Measurements from ENCODE around the gene STARD3.
A peak's percentile ranks its signal among the peaks of the same experiment; 100 is the strongest.

The STARD3 gene

DNA sequence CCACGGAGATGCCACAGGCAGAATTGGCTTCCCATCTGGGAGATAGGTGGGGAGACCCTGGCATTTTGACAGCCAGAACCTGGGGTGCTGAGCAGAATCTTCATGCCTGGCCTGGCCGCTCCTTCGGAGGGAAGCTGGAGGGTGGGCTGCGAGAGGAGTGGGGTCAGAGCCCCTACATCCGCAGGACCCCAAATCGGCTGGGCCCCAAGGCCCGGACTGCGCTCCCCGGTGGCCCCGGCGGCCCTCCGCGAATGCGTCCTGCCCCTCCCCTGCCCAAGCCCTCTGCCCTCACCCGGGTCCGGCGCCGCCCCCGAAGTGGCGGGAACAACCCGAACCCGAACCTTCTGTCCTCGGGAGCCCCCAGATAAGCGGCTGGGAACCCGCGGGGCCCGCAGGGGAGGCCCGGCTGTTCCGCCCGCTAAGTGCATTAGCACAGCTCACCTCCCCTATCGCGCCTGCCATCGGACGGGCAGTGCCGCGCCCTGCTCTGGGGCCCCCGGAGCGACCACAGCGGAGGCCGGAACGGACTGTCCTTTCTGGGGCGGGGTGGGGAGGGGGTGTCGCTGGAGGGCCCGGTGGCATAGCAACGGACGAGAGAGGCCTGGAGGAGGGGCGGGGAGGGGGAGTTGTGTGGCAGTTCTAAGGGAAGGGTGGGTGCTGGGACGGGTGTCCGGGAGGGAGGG, 30.5 kb downstream of the STARD3 start:
- no peak overlapping the region for H3K9ac ChIP-seq (ENCODE audit: low read length)
- peak in 1 of 2 donors; percentile 24 for DNase-seq
- H2BK120ac ChIP-seq (ENCODE audit: insufficient read depth, low read length, poor library complexity): no peak overlapping the region
- no peak overlapping the region for H3K18ac ChIP-seq (ENCODE audit: low read length)
- H3K23ac ChIP-seq (ENCODE audit: low read length): no peak overlapping the region
- peak overlapping the region; percentile 75 for H3K4me2 ChIP-seq (ENCODE audit: low read length)
- H3K14ac ChIP-seq (ENCODE audit: low read length): no peak overlapping the region
- H3K79me1 ChIP-seq (ENCODE audit: low read length): no peaks in the 10 kb centered on the region
- H3K4me3 ChIP-seq (ENCODE audit: low read depth, low read length): no peak overlapping the region
- H4K91ac ChIP-seq (ENCODE audit: low read depth, low read length): no peak overlapping the region
- H3K27me3 ChIP-seq (ENCODE audit: insufficient read depth, low read length): peaks cover 21% of the 10 kb centered on the region
- no peak overlapping the region for H3K27ac ChIP-seq (ENCODE audit: low read depth, low read length)
- H2BK12ac ChIP-seq (ENCODE audit: low read length): no peak overlapping the region
- peaks cover 11 to 14% of the 10 kb centered on the region in 2 experiments for H3K4me1 ChIP-seq (ENCODE audit: control insufficient read depth in 1 of 2, insufficient read depth in 2 of 2, low read length in 2 of 2)
- no peak overlapping the region for H4K8ac ChIP-seq (ENCODE audit: low read depth, low read length)
- H4K12ac ChIP-seq (ENCODE audit: low read depth, low read length): no peak overlapping the region
- WGBS (ENCODE audit: extremely low coverage, insufficient coverage, insufficient read length): no CpG with 5 or more reads among the region's 49 CpGs
- H2AFZ ChIP-seq (ENCODE audit: insufficient read depth, low read length, poor library complexity): no peak overlapping the region
- H2BK5ac ChIP-seq (ENCODE audit: low read depth, low read length, poor library complexity): no peak overlapping the region
- H3K36me3 ChIP-seq (ENCODE audit: control insufficient read depth in 1 of 2, insufficient read depth in 2 of 2, low read length in 2 of 2): peaks cover under 1 to 5% of the 10 kb centered on the region in 2 experiments
- no peak overlapping the region for H2AK5ac ChIP-seq (ENCODE audit: low read length)
- H3K9me3 ChIP-seq (ENCODE audit: insufficient read depth, low read depth, low read length): no peaks in the 10 kb centered on the region
- no peaks in the 10 kb centered on the region for H3K79me2 ChIP-seq (ENCODE audit: control insufficient read depth, insufficient read depth, low read length, poor library complexity)
- no peak overlapping the region for H3K4ac ChIP-seq (ENCODE audit: low read depth, low read length)

DNA sequence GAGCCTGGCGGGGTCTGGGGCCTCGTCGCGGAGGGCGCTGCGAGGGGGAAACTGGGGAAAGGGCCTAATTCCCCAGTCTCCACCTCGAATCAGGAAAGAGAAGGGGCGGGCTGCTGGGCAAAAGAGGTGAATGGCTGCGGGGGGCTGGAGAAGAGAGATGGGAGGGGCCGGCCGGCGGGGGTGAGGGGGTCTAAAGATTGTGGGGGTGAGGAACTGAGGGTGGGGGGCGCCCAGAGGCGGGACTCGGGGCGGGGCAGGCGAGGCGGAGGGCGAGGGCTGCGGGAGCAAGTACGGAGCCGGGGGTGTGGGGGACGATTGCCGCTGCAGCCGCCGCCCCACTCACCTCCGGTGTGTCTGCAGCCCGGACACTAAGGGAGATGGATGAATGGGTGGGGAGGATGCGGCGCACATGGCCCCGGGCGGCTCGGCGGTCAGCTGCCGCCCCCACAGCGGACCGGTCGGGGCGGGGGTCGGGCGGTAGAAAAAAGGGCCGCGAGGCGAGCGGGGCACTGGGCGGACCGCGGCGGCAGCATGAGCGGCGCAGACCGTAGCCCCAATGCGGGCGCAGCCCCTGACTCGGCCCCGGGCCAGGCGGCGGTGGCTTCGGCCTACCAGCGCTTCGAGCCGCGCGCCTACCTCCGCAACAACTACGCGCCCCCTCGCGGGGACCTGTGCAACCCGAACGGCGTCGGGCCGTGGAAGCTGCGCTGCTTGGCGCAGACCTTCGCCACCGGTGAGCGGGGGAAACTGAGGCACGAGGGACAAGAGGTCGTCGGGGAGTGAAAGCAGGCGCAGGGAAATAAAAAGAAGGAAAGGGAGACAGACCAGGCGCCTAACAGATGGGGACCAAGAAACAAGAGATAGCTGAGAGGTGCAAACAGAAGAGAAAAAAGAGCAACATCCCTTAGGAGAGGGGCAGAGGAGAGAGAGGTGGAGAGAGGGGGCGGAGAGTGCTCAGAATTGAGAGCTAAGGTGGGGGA, 31.3 kb downstream of the STARD3 start, which contains the start of gene PNMT:
TSS of gene PNMT (plus strand) at position 509 of the 980 bp plus-strand sequence. CDS start at position 532, 23 bp downstream.
- Histone ChIP-seq H3K18ac (ENCODE audit: low read length) (no peak within 1 kb of the TSS), H3K4me3 (ENCODE audit: low read depth, low read length) (peak within 1 kb of the TSS; percentile 34), H3K79me1 (ENCODE audit: low read length) (no peaks in the 10 kb centered on the region), H3K4me2 (ENCODE audit: low read length) (peak within 1 kb of the TSS; percentile 75), H2AFZ (ENCODE audit: insufficient read depth, low read length, poor library complexity) (no peak within 1 kb of the TSS), H2BK5ac (ENCODE audit: low read depth, low read length, poor library complexity) (no peak within 1 kb of the TSS), H4K12ac (ENCODE audit: low read depth, low read length) (no peak within 1 kb of the TSS), H3K23ac (ENCODE audit: low read length) (no peak within 1 kb of the TSS), H2BK120ac (ENCODE audit: insufficient read depth, low read length, poor library complexity) (no peak within 1 kb of the TSS), H3K27ac (ENCODE audit: low read depth, low read length) (no peak within 1 kb of the TSS), H3K27me3 (ENCODE audit: insufficient read depth, low read length) (peaks cover 21% of the 10 kb centered on the region), H3K9ac (ENCODE audit: low read length) (no peak within 1 kb of the TSS), H2AK5ac (ENCODE audit: low read length) (no peak within 1 kb of the TSS), H3K36me3 (ENCODE audit: control insufficient read depth in 1 of 2, insufficient read depth in 2 of 2, low read length in 2 of 2) (no peaks in the 10 kb centered on the region), H4K91ac (ENCODE audit: low read depth, low read length) (no peak within 1 kb of the TSS), H3K14ac (ENCODE audit: low read length) (no peak within 1 kb of the TSS), H3K79me2 (ENCODE audit: control insufficient read depth, insufficient read depth, low read length, poor library complexity) (no peaks in the 10 kb centered on the region), H2BK12ac (ENCODE audit: low read length) (no peak within 1 kb of the TSS), H3K4me1 (ENCODE audit: control insufficient read depth in 1 of 2, insufficient read depth in 2 of 2, low read length in 2 of 2) (peaks cover 11 to 14% of the 10 kb centered on the region in 2 experiments), H3K4ac (ENCODE audit: low read depth, low read length) (no peak within 1 kb of the TSS), H3K9me3 (ENCODE audit: insufficient read depth, low read depth, low read length) (no peaks in the 10 kb centered on the region), H4K8ac (ENCODE audit: low read depth, low read length) (no peak within 1 kb of the TSS)
- DNase-seq: peak; percentile 73 to 86
- no CpG with 5 or more reads among the region's 85 CpGs for WGBS (ENCODE audit: extremely low coverage, insufficient coverage, insufficient read length)

DNA sequence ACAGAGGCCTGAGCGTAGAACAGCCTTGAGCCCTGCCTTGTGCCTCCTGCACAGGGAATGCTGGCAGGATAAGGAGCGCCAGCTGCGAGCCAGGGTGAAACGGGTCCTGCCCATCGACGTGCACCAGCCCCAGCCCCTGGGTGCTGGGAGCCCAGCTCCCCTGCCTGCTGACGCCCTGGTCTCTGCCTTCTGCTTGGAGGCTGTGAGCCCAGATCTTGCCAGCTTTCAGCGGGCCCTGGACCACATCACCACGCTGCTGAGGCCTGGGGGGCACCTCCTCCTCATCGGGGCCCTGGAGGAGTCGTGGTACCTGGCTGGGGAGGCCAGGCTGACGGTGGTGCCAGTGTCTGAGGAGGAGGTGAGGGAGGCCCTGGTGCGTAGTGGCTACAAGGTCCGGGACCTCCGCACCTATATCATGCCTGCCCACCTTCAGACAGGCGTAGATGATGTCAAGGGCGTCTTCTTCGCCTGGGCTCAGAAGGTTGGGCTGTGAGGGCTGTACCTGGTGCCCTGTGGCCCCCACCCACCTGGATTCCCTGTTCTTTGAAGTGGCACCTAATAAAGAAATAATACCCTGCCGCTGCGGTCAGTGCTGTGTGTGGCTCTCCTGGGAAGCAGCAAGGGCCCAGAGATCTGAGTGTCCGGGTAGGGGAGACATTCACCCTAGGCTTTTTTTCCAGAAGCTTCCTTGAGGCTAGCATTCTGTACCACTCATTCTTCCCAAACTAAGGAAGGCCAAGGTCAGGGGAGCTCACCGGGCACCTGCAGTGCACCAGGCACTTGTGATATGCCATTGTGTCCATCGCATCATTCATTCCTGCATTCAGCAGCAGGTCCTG, 33.2 kb downstream of the STARD3 start:
- no peak overlapping the region for H3K23ac ChIP-seq (ENCODE audit: low read length)
- no peak overlapping the region for H2BK120ac ChIP-seq (ENCODE audit: insufficient read depth, low read length, poor library complexity)

DNA sequence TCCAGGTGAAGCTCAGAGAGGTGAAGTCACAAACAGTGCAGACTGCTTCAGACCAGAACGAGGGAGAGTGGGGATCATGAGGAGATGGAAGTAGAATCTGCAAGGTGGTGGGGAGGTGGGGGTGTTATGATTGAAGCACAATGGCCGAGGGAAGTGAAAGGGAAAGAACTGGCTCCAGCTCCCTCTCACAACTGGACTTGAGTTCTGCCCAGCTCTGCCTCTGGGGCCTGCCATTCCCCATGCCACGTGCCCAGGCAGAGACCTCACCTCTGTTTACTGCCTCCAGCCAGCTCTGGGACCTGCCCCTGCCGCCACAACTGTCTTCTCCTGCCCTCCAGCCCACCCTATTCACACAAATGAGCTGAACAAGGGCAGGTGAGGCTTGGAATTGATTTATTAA, 33.8 kb downstream of the STARD3 start:
- H3K18ac ChIP-seq (ENCODE audit: low read length): no peak overlapping the region
- H2AK5ac ChIP-seq (ENCODE audit: low read length): no peak overlapping the region
- no peak overlapping the region for H4K12ac ChIP-seq (ENCODE audit: low read depth, low read length)
- no peak overlapping the region for H2BK12ac ChIP-seq (ENCODE audit: low read length)
- H3K79me1 ChIP-seq (ENCODE audit: low read length): peaks cover 5% of the 10 kb centered on the region
- no peak overlapping the region for H2BK120ac ChIP-seq (ENCODE audit: insufficient read depth, low read length, poor library complexity)
- H3K9ac ChIP-seq (ENCODE audit: low read length): no peak overlapping the region
- H2AFZ ChIP-seq (ENCODE audit: insufficient read depth, low read length, poor library complexity): no peak overlapping the region
- H3K27ac ChIP-seq (ENCODE audit: low read depth, low read length): no peak overlapping the region
- H3K23ac ChIP-seq (ENCODE audit: low read length): no peak overlapping the region
- no peaks in the 10 kb centered on the region for H3K9me3 ChIP-seq (ENCODE audit: insufficient read depth, low read depth, low read length)
- H3K27me3 ChIP-seq (ENCODE audit: insufficient read depth, low read length): peaks cover 21% of the 10 kb centered on the region
- H2BK5ac ChIP-seq (ENCODE audit: low read depth, low read length, poor library complexity): no peak overlapping the region
- no peaks in the 10 kb centered on the region for H3K79me2 ChIP-seq (ENCODE audit: control insufficient read depth, insufficient read depth, low read length, poor library complexity)
- no peak overlapping the region for H3K14ac ChIP-seq (ENCODE audit: low read length)
- no peak overlapping the region for H4K8ac ChIP-seq (ENCODE audit: low read depth, low read length)
- no peak for DNase-seq
- no CpG with 5 or more reads among the region's 4 CpGs for WGBS (ENCODE audit: extremely low coverage, insufficient coverage, insufficient read length)
- H3K4me3 ChIP-seq (ENCODE audit: low read depth, low read length): no peak overlapping the region
- no peak overlapping the region for H3K4ac ChIP-seq (ENCODE audit: low read depth, low read length)
- H4K91ac ChIP-seq (ENCODE audit: low read depth, low read length): no peak overlapping the region
- no peak overlapping the region for H3K4me2 ChIP-seq (ENCODE audit: low read length)
- H3K4me1 ChIP-seq (ENCODE audit: control insufficient read depth in 1 of 2, insufficient read depth in 2 of 2, low read length in 2 of 2): peaks cover 19 to 20% of the 10 kb centered on the region in 2 experiments
- H3K36me3 ChIP-seq (ENCODE audit: control insufficient read depth in 1 of 2, insufficient read depth in 2 of 2, low read length in 2 of 2): no peaks in the 10 kb centered on the region

More for the DNA sequence above, 33.2 kb downstream of the STARD3 start:
- Histone ChIP-seq H2BK5ac (ENCODE audit: low read depth, low read length, poor library complexity) (no peak overlapping the region), H4K8ac (ENCODE audit: low read depth, low read length) (no peak overlapping the region), H3K4me2 (ENCODE audit: low read length) (no peak overlapping the region), H3K4ac (ENCODE audit: low read depth, low read length) (no peak overlapping the region), H2AFZ (ENCODE audit: insufficient read depth, low read length, poor library complexity) (no peak overlapping the region), H2BK12ac (ENCODE audit: low read length) (no peak overlapping the region), H3K27me3 (ENCODE audit: insufficient read depth, low read length) (peaks cover 21% of the 10 kb centered on the region), H3K4me3 (ENCODE audit: low read depth, low read length) (no peak overlapping the region), H3K36me3 (ENCODE audit: control insufficient read depth in 1 of 2, insufficient read depth in 2 of 2, low read length in 2 of 2) (no peaks in the 10 kb centered on the region), H4K12ac (ENCODE audit: low read depth, low read length) (no peak overlapping the region), H2AK5ac (ENCODE audit: low read length) (no peak overlapping the region), H3K27ac (ENCODE audit: low read depth, low read length) (no peak overlapping the region), H3K18ac (ENCODE audit: low read length) (no peak overlapping the region), H3K4me1 (ENCODE audit: control insufficient read depth in 1 of 2, insufficient read depth in 2 of 2, low read length in 2 of 2) (peaks cover 13% of the 10 kb centered on the region in 2 experiments), H3K14ac (ENCODE audit: low read length) (no peak overlapping the region), H3K9me3 (ENCODE audit: insufficient read depth, low read depth, low read length) (no peaks in the 10 kb centered on the region), H3K79me1 (ENCODE audit: low read length) (peaks cover 3% of the 10 kb centered on the region), H3K9ac (ENCODE audit: low read length) (no peak overlapping the region), H4K91ac (ENCODE audit: low read depth, low read length) (no peak overlapping the region), H3K79me2 (ENCODE audit: control insufficient read depth, insufficient read depth, low read length, poor library complexity) (no peaks in the 10 kb centered on the region)
- no peak for DNase-seq
- WGBS (ENCODE audit: extremely low coverage, insufficient coverage, insufficient read length): no CpG with 5 or more reads among the region's 23 CpGs
